ENCODE measurements around the gene NUP210.

Gene NUP210

DNA sequence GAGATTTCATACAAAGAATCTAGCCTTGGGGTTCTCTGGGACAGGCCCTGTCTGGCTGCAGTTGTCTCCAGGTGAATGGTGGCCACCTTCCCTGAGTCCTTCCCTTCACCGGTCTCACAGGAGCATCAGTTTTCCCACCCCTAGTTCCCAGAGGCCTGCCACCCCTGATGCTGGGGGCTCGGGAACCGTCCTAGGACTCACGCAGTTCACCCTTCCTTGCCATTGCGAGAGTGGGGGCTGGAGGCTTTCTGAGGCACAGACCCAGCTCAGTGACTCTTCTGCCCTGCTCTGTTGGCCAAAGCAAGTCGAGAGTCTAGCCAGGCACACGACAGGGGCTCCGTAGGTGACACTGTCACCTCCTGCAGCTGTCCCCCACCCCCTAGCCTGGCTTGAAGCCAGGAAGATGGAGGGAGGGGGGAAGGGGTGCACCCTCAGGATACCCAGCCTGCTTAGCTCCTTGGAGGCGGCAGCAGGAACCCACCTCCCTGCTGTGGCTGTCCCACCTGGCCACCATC, 130.3 kb downstream of the NUP210 start:
- H2AK5ac ChIP-seq (ENCODE audit: low read length) = no peak overlapping the region
- no peak overlapping the region for H2BK15ac ChIP-seq (replicated peaks; ENCODE audit: low read depth)
- no peaks in the 10 kb centered on the region for H3K36me3 ChIP-seq (ENCODE audit: control insufficient read depth, insufficient read depth, low read length)
- H3K27me3 ChIP-seq (ENCODE audit: insufficient read depth, low read length, poor library complexity) = no peaks in the 10 kb centered on the region
- no peak overlapping the region for H3K56ac ChIP-seq (ENCODE audit: low read length)
- no peak overlapping the region for H3K4ac ChIP-seq (ENCODE audit: low read depth, low read length)
- H3K23ac ChIP-seq (ENCODE audit: low read length) = no peak overlapping the region
- no peak overlapping the region for H3K9ac ChIP-seq (ENCODE audit: low read length)
- no peak overlapping the region for H3K4me2 ChIP-seq (ENCODE audit: low read length)
- no peak overlapping the region for H4K8ac ChIP-seq (ENCODE audit: low read depth, low read length)
- H2BK5ac ChIP-seq (ENCODE audit: low read length) = no peak overlapping the region
- H4K5ac ChIP-seq (ENCODE audit: low read length) = no peak overlapping the region
- H3K27ac ChIP-seq (ENCODE audit: low read depth, low read length) = no peak overlapping the region
- no peak overlapping the region for H3K4me3 ChIP-seq (ENCODE audit: low read length)
- H3K4me1 ChIP-seq (ENCODE audit: control insufficient read depth, low read depth, low read length) = no peaks in the 10 kb centered on the region
- DNase-seq = no peak
- no CpG with 5 or more reads among the region's 9 CpGs for whole genome bisulfite sequencing (ENCODE audit: extremely low coverage, insufficient coverage, low lambda C conversion rate)
- H3K79me1 ChIP-seq (ENCODE audit: low read length) = no peaks in the 10 kb centered on the region
- H2BK120ac ChIP-seq (ENCODE audit: low read depth, low read length) = no peak overlapping the region
- no peaks in the 10 kb centered on the region for H3K79me2 ChIP-seq (ENCODE audit: control insufficient read depth, insufficient read depth, low read length)
- H3K18ac ChIP-seq (ENCODE audit: low read length) = no peak overlapping the region

DNA sequence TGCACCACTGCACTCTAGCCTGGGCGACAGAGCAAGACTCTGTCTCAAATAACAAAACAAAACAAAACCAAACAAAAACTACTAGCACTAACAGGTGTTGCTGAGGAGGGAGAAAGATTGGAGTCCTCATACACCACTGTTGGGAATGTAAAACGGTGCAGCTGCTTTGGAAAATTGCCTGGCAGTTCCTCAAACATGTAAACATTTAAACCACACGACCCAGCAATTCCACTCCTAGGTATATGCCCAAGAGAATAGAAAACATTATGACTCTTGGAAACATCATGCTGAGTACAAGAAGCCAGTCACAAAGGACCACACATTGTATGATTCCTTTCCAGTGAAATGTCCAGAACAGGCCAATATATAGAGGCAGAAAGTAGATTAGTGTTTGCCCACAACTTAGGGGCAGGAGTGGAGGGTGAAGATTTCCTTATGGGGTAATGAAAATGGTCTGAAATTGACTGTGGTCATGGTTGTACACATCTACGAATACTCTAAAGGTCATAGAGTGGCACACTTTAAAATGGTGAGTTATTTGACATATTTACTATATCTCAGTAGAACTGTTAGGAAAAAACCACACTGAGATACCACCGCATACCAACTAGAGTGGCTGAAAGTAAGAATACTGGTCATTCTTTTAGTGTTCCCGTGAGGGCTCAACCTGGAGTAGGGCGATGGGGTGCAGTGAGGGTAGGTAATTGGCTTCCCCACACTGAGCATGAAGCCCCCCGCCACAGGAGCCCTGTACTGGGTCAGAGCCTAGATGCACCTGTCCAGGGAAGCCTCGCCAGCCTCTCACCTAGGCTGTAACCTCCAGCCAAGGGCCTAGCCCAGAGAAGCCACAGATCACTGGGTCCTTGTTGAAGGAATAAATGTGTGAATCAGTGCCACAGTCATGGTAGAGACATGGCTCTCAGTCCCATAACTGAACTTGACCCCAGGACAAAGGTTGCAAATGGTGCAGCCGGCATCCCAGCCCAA, 131.1 kb downstream of the NUP210 start:
- H3K9ac ChIP-seq (ENCODE audit: low read length) = no peak overlapping the region
- no peaks in the 10 kb centered on the region for H3K36me3 ChIP-seq (ENCODE audit: control insufficient read depth, insufficient read depth, low read length)
- no peak overlapping the region for H3K4me3 ChIP-seq (ENCODE audit: low read length)
- H2AK5ac ChIP-seq (ENCODE audit: low read length) = no peak overlapping the region
- no peaks in the 10 kb centered on the region for H3K79me1 ChIP-seq (ENCODE audit: low read length)
- H3K4ac ChIP-seq (ENCODE audit: low read depth, low read length) = no peak overlapping the region
- H3K23ac ChIP-seq (ENCODE audit: low read length) = no peak overlapping the region
- H2BK5ac ChIP-seq (ENCODE audit: low read length) = no peak overlapping the region
- no peak overlapping the region for H2BK120ac ChIP-seq (ENCODE audit: low read depth, low read length)
- no peak overlapping the region for H3K56ac ChIP-seq (ENCODE audit: low read length)
- no peaks in the 10 kb centered on the region for H3K27me3 ChIP-seq (ENCODE audit: insufficient read depth, low read length, poor library complexity)
- no peak overlapping the region for H2BK15ac ChIP-seq (replicated peaks; ENCODE audit: low read depth)
- no peak overlapping the region for H3K18ac ChIP-seq (ENCODE audit: low read length)
- no peaks in the 10 kb centered on the region for H3K4me1 ChIP-seq (ENCODE audit: control insufficient read depth, low read depth, low read length)
- no peaks in the 10 kb centered on the region for H3K79me2 ChIP-seq (ENCODE audit: control insufficient read depth, insufficient read depth, low read length)
- no CpG with 5 or more reads among the region's 10 CpGs for WGBS (ENCODE audit: extremely low coverage, insufficient coverage, low lambda C conversion rate)
- H3K27ac ChIP-seq (ENCODE audit: low read depth, low read length) = no peak overlapping the region
- no peak for DNase-seq
- H3K4me2 ChIP-seq (ENCODE audit: low read length) = no peak overlapping the region
- H4K8ac ChIP-seq (ENCODE audit: low read depth, low read length) = no peak overlapping the region
- no peak overlapping the region for H4K5ac ChIP-seq (ENCODE audit: low read length)

DNA sequence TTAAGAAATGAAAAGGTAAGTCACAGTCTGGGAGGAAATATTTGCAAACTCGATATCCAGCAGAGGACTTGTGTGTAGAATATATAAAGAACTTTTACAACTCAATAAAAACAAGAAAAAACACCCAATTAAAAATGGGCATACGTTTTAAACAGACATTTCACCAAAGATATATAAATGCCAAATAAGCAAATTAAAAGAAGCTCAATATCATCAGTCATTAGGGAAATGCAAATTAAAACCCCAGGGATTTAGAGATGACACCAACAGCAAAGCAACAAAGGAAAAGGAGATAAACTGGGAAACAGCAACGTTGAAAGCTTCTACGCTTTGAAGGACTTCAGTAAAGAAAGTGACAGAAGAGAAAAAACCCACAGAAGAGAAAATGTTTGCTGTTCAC, 132.3 kb downstream of the NUP210 start:
- H3K4me3 ChIP-seq (ENCODE audit: low read length) = no peak overlapping the region
- H3K9ac ChIP-seq (ENCODE audit: low read length) = no peak overlapping the region
- no peak overlapping the region for H2BK120ac ChIP-seq (ENCODE audit: low read depth, low read length)
- no peaks in the 10 kb centered on the region for H3K36me3 ChIP-seq (ENCODE audit: control insufficient read depth, insufficient read depth, low read length)
- DNase-seq = no peak
- no peak overlapping the region for H2BK5ac ChIP-seq (ENCODE audit: low read length)
- no CpG with 5 or more reads among the region's 4 CpGs for WGBS (ENCODE audit: extremely low coverage, insufficient coverage, low lambda C conversion rate)
- H2BK15ac ChIP-seq (replicated peaks; ENCODE audit: low read depth) = no peak overlapping the region
- H3K18ac ChIP-seq (ENCODE audit: low read length) = no peak overlapping the region
- no peak overlapping the region for H3K4me2 ChIP-seq (ENCODE audit: low read length)
- no peak overlapping the region for H3K4ac ChIP-seq (ENCODE audit: low read depth, low read length)
- H2AK5ac ChIP-seq (ENCODE audit: low read length) = no peak overlapping the region
- no peaks in the 10 kb centered on the region for H3K79me2 ChIP-seq (ENCODE audit: control insufficient read depth, insufficient read depth, low read length)
- H3K4me1 ChIP-seq (ENCODE audit: control insufficient read depth, low read depth, low read length) = no peaks in the 10 kb centered on the region
- H3K56ac ChIP-seq (ENCODE audit: low read length) = no peak overlapping the region
- no peak overlapping the region for H3K27ac ChIP-seq (ENCODE audit: low read depth, low read length)
- no peak overlapping the region for H3K23ac ChIP-seq (ENCODE audit: low read length)
- H4K5ac ChIP-seq (ENCODE audit: low read length) = no peak overlapping the region
- H3K27me3 ChIP-seq (ENCODE audit: insufficient read depth, low read length, poor library complexity) = no peaks in the 10 kb centered on the region
- no peak overlapping the region for H4K8ac ChIP-seq (ENCODE audit: low read depth, low read length)
- no peaks in the 10 kb centered on the region for H3K79me1 ChIP-seq (ENCODE audit: low read length)

GRCh38 chr3:13286873-13287272, 133.2 kb downstream of the NUP210 start:
- Histone ChIP-seq H3K27ac (ENCODE audit: low read depth, low read length) (no peak overlapping the region), H3K4me3 (ENCODE audit: low read length) (no peak overlapping the region), H3K23ac (ENCODE audit: low read length) (no peak overlapping the region), H2BK120ac (ENCODE audit: low read depth, low read length) (no peak overlapping the region), H2BK15ac (replicated peaks; ENCODE audit: low read depth) (no peak overlapping the region), H3K4ac (ENCODE audit: low read depth, low read length) (no peak overlapping the region), H3K4me2 (ENCODE audit: low read length) (no peak overlapping the region), H3K27me3 (ENCODE audit: insufficient read depth, low read length, poor library complexity) (no peaks in the 10 kb centered on the region), H3K18ac (ENCODE audit: low read length) (no peak overlapping the region), H3K4me1 (ENCODE audit: control insufficient read depth, low read depth, low read length) (no peaks in the 10 kb centered on the region), H3K36me3 (ENCODE audit: control insufficient read depth, insufficient read depth, low read length) (no peaks in the 10 kb centered on the region), H2BK5ac (ENCODE audit: low read length) (no peak overlapping the region), H4K8ac (ENCODE audit: low read depth, low read length) (no peak overlapping the region), H3K79me2 (ENCODE audit: control insufficient read depth, insufficient read depth, low read length) (no peaks in the 10 kb centered on the region), H2AK5ac (ENCODE audit: low read length) (no peak overlapping the region), H3K9ac (ENCODE audit: low read length) (no peak overlapping the region), H3K79me1 (ENCODE audit: low read length) (no peaks in the 10 kb centered on the region), H3K56ac (ENCODE audit: low read length) (no peak overlapping the region), H4K5ac (ENCODE audit: low read length) (no peak overlapping the region)
- no CpG with 5 or more reads among the region's 2 CpGs for WGBS (ENCODE audit: extremely low coverage, insufficient coverage, low lambda C conversion rate)
- DNase-seq = no peak

DNA sequence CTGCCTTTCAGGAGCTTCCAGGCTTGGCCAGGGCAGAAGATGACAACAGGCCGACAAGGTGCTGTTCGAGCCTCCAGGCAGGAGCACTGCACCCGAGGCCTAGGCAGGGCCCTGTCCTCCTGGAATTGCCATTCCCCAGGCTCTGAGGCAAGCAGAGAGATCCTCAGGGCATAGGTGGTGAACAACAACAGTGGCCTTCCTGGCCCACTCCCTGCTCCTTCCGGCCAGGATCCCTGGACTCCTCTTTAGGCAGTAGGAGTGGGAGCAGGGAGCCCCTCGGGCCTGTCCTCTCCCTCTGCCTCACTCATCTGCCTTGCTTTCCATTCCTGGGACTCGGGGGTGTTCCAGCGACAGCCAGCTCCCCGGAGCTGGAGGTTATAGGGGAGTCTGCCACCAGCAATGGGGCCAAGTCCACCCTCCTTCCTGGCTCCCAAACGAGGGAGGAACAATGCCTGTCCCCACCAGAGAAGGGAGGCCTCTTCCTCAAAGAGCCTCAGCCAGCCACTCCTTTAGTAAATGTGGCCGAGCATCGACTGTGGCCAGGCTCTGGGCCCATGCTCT, 135.0 kb downstream of the NUP210 start:
- Histone ChIP-seq H3K79me2 (ENCODE audit: control insufficient read depth, insufficient read depth, low read length) (no peaks in the 10 kb centered on the region), H3K4ac (ENCODE audit: low read depth, low read length) (no peak overlapping the region), H3K23ac (ENCODE audit: low read length) (no peak overlapping the region), H3K4me1 (ENCODE audit: control insufficient read depth, low read depth, low read length) (no peaks in the 10 kb centered on the region), H3K4me2 (ENCODE audit: low read length) (no peak overlapping the region), H3K9ac (ENCODE audit: low read length) (no peak overlapping the region), H3K36me3 (ENCODE audit: control insufficient read depth, insufficient read depth, low read length) (no peaks in the 10 kb centered on the region), H4K8ac (ENCODE audit: low read depth, low read length) (no peak overlapping the region), H3K79me1 (ENCODE audit: low read length) (no peaks in the 10 kb centered on the region), H3K27ac (ENCODE audit: low read depth, low read length) (no peak overlapping the region), H2BK5ac (ENCODE audit: low read length) (no peak overlapping the region), H2AK5ac (ENCODE audit: low read length) (no peak overlapping the region), H2BK120ac (ENCODE audit: low read depth, low read length) (no peak overlapping the region), H3K4me3 (ENCODE audit: low read length) (no peak overlapping the region), H3K56ac (ENCODE audit: low read length) (no peak overlapping the region), H2BK15ac (replicated peaks; ENCODE audit: low read depth) (no peak overlapping the region), H4K5ac (ENCODE audit: low read length) (no peak overlapping the region), H3K27me3 (ENCODE audit: insufficient read depth, low read length, poor library complexity) (no peaks in the 10 kb centered on the region), H3K18ac (ENCODE audit: low read length) (no peak overlapping the region)
- DNase-seq = no peak
- WGBS (ENCODE audit: extremely low coverage, insufficient coverage, low lambda C conversion rate) = no CpG with 5 or more reads among the region's 11 CpGs
